Measurements from ENCODE around the gene FARS2.

- TF ChIP-seq CTCF (IDR thresholded peaks at IDR 0.05; ENCODE audit: low read depth, low read length): no peak
- TF ChIP-seq EZH2phosphoT487 (IDR thresholded peaks at IDR 0.05; ENCODE audit: low read depth): no peak
Observed at GRCh38 chr6:5282191-5282623, 20.9 kb downstream of the FARS2 start.

Measured in OCI-LY3 (cell line).